Urothelium cell line (cell line): ENCODE data around the gene GATAD2A.

Experiments
- DNase-seq: peaks from one replicate; pipeline ENCODE4 v3.0.0; 2011; ENCODE audit warnings: low spot score, mixed read lengths
- FAIRE-seq: peaks from 2 replicates; lab custom pipeline; 2011; peaks lifted over from hg19 to GRCh38; lab: Jason Lieb, UNC

Gene GATAD2A

DNA sequence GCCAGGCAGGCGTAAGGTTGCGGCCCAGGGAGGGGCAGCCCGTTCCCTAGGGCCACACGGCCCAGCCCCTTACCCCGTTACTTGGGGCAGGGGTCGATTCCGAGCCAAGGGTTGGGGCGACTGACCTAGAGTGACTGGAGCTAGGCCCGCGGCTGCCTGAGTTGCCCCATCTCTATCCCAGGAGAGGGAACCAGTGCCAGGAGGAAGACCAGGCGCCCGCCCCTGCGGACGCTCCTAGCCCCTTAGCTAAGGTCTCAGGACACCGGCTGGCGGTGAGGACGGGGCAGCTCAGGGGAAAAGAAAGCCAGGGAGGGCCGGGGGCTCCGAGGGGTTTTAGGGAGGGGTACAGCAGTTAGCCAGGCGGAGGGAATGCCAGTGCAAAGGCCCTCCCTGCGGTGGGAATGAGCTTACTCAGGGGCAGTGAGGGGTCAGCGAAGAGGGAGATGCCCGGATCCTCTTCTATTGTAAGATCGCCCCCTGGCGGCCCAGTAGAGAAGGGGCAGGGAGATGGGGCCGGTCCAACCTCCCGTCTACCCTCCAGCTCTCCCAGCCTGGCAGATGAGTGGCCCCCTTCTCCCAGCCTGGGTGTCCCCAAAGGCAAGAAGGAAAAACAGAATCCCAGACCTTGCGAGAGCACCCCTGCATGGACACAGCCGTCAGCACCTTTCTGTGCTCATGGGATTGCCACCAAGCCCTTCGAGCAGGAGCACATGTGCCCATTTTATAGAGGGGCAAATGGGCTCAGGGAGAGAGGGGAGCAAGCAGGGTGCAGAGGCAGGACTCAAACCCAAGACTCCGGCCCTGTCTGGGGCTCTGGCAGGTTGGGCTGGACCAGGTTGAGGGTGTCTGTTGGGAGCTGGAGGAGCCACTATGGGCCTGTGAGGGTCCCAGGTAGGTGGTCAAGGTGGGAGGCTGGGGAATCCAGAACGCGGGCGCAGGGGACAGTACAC is 148.9 kb downstream of the GATAD2A start:
- peak; percentile 40 for DNase-seq

GRCh38 chr19:19558055-19558454 is 152.6 kb downstream of the GATAD2A start:
- FAIRE-seq, result no peak
- DNase-seq, result no peak

More for the DNA sequence above, 148.9 kb downstream of the GATAD2A start:
- FAIRE-seq, result no peak
